H1 (cell line): ENCODE results near the gene FAM131C.

Experiments used
- FOSL1 ChIP-seq: IDR thresholded peaks from 2 replicates; pipeline ENCODE4 v1.6.1; 2011; ENCODE audit warnings: mild to moderate bottlenecking, low read depth, low read length, moderate library complexity; ENCODE audit not compliant: insufficient read depth
- GTF2F1 ChIP-seq: IDR thresholded peaks from 2 replicates; pipeline ENCODE4 v1.6.1; 2012; ENCODE audit warnings: low read depth, low read length, improper control_type of control experiment, borderline replicate concordance
- HDAC6 ChIP-seq: IDR thresholded peaks from one replicate; pipeline ENCODE4 v1.7.1; 2012; ENCODE audit warnings: low read depth, mild to moderate bottlenecking, inconsistent platforms, low read length, moderate library complexity
- JUND ChIP-seq: IDR thresholded peaks from 2 replicates; pipeline ENCODE4 v1.6.1; 2011; ENCODE audit warnings: mild to moderate bottlenecking, improper control_type of control experiment, low read length
- KDM1A ChIP-seq: fragments of 200-600, 300-600 bp; sonication (generic); IDR thresholded peaks from 2 replicates; pipeline ENCODE4 v1.7.1; 2016; ENCODE audit warnings: mild to moderate bottlenecking, low read length, borderline replicate concordance
- MAX ChIP-seq: IDR thresholded peaks from 2 replicates; pipeline ENCODE4 v1.6.1; 2012; ENCODE audit warnings: inconsistent platforms
- POLR2A ChIP-seq, 2 experiments: IDR thresholded peaks; 1 replicate in 1 of 2; 2 replicates in 1 of 2; pipeline ENCODE4 v1.6.1; 2011; ENCODE audit warnings: low read depth in 2 of 2, low read length in 2 of 2, mild to moderate bottlenecking in 2 of 2; ENCODE audit errors: control extremely low read depth in 1 of 2
- POLR2AphosphoS5 ChIP-seq: IDR thresholded peaks from 2 replicates; pipeline ENCODE4 v1.6.1; 2011; ENCODE audit warnings: low read depth, low read length
- RXRA ChIP-seq: IDR thresholded peaks from 2 replicates; pipeline ENCODE4 v1.6.1; 2011; ENCODE audit warnings: low read depth, mild to moderate bottlenecking, low read length, moderate library complexity; ENCODE audit not compliant: insufficient read depth
- SIN3A ChIP-seq, 2 experiments: IDR thresholded peaks in 1 of 2; conservative IDR thresholded peaks in 1 of 2; 2 replicates each; pipeline ENCODE4 v1.6.1; 2011 to 2012; ENCODE audit warnings: low read length in 2 of 2, improper control_type of control experiment in 1 of 2, low read depth in 1 of 2, mild to moderate bottlenecking in 1 of 2
- SP4 ChIP-seq: IDR thresholded peaks from 2 replicates; pipeline ENCODE4 v1.6.1; 2012; ENCODE audit warnings: low read length, inconsistent platforms
- TBP ChIP-seq: IDR thresholded peaks from 2 replicates; pipeline ENCODE4 v1.6.1; 2011; ENCODE audit warnings: low read depth, low read length, improper control_type of control experiment
- TF ChIP-seq, protein P1 (sequence below), 3 experiments: IDR thresholded peaks; 1 replicate in 2 of 3; 2 replicates in 1 of 3; pipeline versions ENCODE4 v1.5.1 to v1.6.1; 2011; ENCODE audit warnings: low read length in 3 of 3, mild to moderate bottlenecking in 3 of 3, inconsistent platforms in 2 of 3, low read depth in 1 of 3, moderate library complexity in 1 of 3; ENCODE audit not compliant: insufficient read depth in 1 of 3; ENCODE audit errors: control extremely low read depth in 1 of 3

DNA sequence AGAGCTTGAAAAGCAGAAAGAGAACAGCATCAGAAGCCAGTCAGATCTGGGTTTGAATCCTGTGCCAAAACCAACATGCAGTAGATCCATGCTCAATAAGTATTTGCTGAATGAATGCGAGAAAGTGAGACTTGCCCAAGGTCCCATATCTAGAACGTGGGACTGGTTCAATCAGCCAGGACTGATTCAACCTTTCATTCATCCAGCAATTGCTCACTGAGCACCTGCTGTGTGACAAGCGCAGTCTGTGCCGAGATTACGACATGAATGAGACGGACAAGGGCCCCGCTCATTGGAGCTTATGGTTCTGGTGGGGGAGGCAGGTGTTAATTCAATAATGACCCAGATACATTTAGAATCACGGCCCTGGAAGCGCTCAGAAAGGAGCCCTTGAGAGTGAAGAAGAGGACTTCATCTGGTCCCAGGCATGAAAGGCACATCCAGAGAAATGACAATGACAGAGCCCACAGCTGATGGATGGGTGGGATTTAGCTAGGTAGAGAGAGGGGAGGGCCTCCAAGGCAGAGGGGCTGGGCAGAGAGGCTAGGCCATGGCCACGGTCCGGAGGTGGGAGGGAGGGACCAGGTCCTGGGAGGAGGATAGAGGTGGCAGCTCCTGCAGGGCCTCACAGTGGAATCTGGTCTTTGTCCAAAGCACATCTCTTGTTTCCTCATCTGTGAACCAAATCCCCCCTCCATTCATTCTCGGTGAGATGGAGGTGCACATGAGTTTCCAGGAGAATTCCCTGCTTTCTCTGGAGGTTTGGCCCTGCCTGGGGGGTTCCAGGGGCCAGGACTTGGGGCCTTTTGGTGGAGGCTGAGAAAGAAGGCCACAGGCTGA, 4.2 kb upstream of the FAM131C start:
- no peak for TF ChIP-seq KDM1A
- TF ChIP-seq, protein P1, sequence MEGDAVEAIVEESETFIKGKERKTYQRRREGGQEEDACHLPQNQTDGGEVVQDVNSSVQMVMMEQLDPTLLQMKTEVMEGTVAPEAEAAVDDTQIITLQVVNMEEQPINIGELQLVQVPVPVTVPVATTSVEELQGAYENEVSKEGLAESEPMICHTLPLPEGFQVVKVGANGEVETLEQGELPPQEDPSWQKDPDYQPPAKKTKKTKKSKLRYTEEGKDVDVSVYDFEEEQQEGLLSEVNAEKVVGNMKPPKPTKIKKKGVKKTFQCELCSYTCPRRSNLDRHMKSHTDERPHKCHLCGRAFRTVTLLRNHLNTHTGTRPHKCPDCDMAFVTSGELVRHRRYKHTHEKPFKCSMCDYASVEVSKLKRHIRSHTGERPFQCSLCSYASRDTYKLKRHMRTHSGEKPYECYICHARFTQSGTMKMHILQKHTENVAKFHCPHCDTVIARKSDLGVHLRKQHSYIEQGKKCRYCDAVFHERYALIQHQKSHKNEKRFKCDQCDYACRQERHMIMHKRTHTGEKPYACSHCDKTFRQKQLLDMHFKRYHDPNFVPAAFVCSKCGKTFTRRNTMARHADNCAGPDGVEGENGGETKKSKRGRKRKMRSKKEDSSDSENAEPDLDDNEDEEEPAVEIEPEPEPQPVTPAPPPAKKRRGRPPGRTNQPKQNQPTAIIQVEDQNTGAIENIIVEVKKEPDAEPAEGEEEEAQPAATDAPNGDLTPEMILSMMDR (IDR thresholded peaks at IDR 0.05; ENCODE audit: control extremely low read depth in 1 of 3, insufficient read depth in 1 of 3, low read depth in 1 of 3, low read length in 3 of 3) = no peak
- no peak for TF ChIP-seq FOSL1
- no peak for TF ChIP-seq POLR2AphosphoS5
- TF ChIP-seq POLR2A (IDR thresholded peaks at IDR 0.05; ENCODE audit: control extremely low read depth in 1 of 2, low read depth in 2 of 2, low read length in 2 of 2) = no peak
- TF ChIP-seq SP4 = no peak
- TF ChIP-seq HDAC6 = no peak
- TF ChIP-seq SIN3A (conservative IDR thresholded peaks at IDR 0.05 in 1 of 2, IDR thresholded peaks at IDR 0.05 in 1 of 2; ENCODE audit: low read depth in 1 of 2, low read length in 2 of 2) = no peak
- TF ChIP-seq TBP = no peak
- TF ChIP-seq GTF2F1 = no peak
- TF ChIP-seq RXRA = no peak
- TF ChIP-seq MAX = no peak
- TF ChIP-seq JUND = no peak
